ENCODE measurements around the gene COLEC11. TPM values are rescaled to one million over a fixed set of nuclear protein-coding genes. Genes with fewer than 3 reads are reported as not detected.

The COLEC11 gene
- total and polyA plus RNA-seq, 10 of the 15 experiments (the other 5 are each of a cell fraction or from before 2014, with no cell fraction given), result 0.08 to 0.74 (median 0.14) TPM; not detected in 4

DNA sequence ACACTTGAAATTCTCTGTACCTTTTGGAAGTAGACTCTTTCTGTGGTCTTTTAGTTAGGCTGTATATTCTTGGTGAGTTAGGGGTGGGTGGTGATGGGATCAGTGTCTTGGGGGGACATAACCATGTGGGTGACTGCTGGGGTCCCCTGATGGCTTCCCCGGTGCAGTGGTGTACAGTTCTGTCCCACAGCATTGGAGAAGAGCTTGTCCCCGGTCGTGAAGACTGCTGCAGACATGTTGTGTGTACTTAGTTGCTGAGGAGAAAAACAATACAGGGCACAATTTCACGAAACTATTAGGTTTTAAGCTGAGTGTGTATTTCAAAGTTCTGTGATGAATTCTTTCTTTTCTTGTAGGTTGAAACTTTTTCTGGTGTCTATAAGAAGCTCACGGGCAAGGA, 14.5 kb upstream of the COLEC11 start:
- Histone ChIP-seq H3K36me3 (ENCODE audit: control insufficient read depth in 2 of 2, insufficient read depth in 2 of 2, low read length in 1 of 2) (peaks cover 14 to 62% of the 10 kb centered on the region in 2 experiments), H3K4me3 (peak overlapping the region; percentile 8; the same call in 1 of the 2 replicates), H3K4me1 (ENCODE audit: control insufficient read depth, insufficient read depth, low read length) (peaks cover 8% of the 10 kb centered on the region), H3K9ac (ENCODE audit: control insufficient read depth, insufficient read depth, low read length) (no peak overlapping the region), H3K27ac (ENCODE audit: control insufficient read depth, insufficient read depth) (no peak overlapping the region), H3K4me2 (ENCODE audit: control insufficient read depth, insufficient read depth) (peak overlapping the region; percentile 59), H3K27me3 (replicated peaks in 1 of 2; ENCODE audit: control insufficient read depth in 2 of 2, insufficient read depth in 2 of 2, low read length in 1 of 2) (no peaks in the 10 kb centered on the region), H2AFZ (ENCODE audit: control insufficient read depth, low read depth, low read length) (no peak overlapping the region), H3K79me2 (ENCODE audit: control insufficient read depth, insufficient read depth, low read length) (peaks cover 57% of the 10 kb centered on the region), H3K9me3 (replicated peaks; ENCODE audit: control insufficient read depth, insufficient read depth, low read length) (no peaks in the 10 kb centered on the region; the same call in 2 of the 3 replicates), H4K20me1 (ENCODE audit: control insufficient read depth, insufficient read depth) (peaks cover 13% of the 10 kb centered on the region)
- BruUV-seq (replicated peaks), result no TSS peak
- ATAC-seq, result no peak
- in situ Hi-C loops (cut with MboI) (no loop called here), intact Hi-C loops (cut with micrococcal nuclease; ENCODE audit: unreplicated experiment) (no loop called here)
- CTCF ChIA-PET, result interaction anchor here (0.6 to 1.9 kb wide), 2 partner anchors 43 to 71 kb away, joined by 3 to 6 read pairs; no protein-coding TSS in a partner anchor
- POLR2A ChIA-PET, result no interaction called here
- no peak for DNase-seq (ENCODE audit: low read depth, low spot score)
- SMC1A ChIA-PET (ENCODE audit: uncharacterized antibody, unreplicated experiment), result interaction anchor here (1.4 to 3.2 kb wide), 3 partner anchors 16 to 72 kb away, joined by 5 to 16 read pairs (median 5); partner anchors contain the start of gene RNASEH1
- RAD21 ChIA-PET (ENCODE audit: unreplicated experiment), result interaction anchor here (1.2 to 1.9 kb wide), 2 partner anchors 17 to 22 kb away, joined by 3 to 7 read pairs; partner anchors contain the start of gene RNASEH1
- FAIRE-seq, result no peak
- 89% methylated on average over 5 of the region's 5 CpGs for WGBS (ENCODE audit: insufficient coverage, insufficient replicate concordance, low lambda C conversion rate, missing lambda C conversion rate)
- TF ChIP-seq, protein P1, sequence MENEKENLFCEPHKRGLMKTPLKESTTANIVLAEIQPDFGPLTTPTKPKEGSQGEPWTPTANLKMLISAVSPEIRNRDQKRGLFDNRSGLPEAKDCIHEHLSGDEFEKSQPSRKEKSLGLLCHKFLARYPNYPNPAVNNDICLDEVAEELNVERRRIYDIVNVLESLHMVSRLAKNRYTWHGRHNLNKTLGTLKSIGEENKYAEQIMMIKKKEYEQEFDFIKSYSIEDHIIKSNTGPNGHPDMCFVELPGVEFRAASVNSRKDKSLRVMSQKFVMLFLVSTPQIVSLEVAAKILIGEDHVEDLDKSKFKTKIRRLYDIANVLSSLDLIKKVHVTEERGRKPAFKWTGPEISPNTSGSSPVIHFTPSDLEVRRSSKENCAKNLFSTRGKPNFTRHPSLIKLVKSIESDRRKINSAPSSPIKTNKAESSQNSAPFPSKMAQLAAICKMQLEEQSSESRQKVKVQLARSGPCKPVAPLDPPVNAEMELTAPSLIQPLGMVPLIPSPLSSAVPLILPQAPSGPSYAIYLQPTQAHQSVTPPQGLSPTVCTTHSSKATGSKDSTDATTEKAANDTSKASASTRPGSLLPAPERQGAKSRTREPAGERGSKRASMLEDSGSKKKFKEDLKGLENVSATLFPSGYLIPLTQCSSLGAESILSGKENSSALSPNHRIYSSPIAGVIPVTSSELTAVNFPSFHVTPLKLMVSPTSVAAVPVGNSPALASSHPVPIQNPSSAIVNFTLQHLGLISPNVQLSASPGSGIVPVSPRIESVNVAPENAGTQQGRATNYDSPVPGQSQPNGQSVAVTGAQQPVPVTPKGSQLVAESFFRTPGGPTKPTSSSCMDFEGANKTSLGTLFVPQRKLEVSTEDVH (IDR thresholded peaks at IDR 0.05; ENCODE audit: low read depth, partially characterized antibody), result no peak
- no peak for TF ChIP-seq POLR2AphosphoS2 (IDR thresholded peaks at IDR 0.05; ENCODE audit: low read depth, low read length)
- TF ChIP-seq GABPA (IDR thresholded peaks at IDR 0.05; ENCODE audit: low read depth), result no peak
- TF ChIP-seq SUPT20H (IDR thresholded peaks at IDR 0.05; ENCODE audit: borderline replicate concordance, control insufficient read depth, low read depth, low read length), result no peak
- TF ChIP-seq ZNF384 (IDR thresholded peaks at IDR 0.05; ENCODE audit: borderline replicate concordance, low read depth, low read length), result no peak
- no peak for TF ChIP-seq SP1 (IDR thresholded peaks at IDR 0.05; ENCODE audit: low read depth, low read length)
- TF ChIP-seq RFX5 (IDR thresholded peaks at IDR 0.05; ENCODE audit: low read depth, low read length), result no peak
- TF ChIP-seq MYB (IDR thresholded peaks at IDR 0.05; ENCODE audit: borderline replicate concordance, low read depth, low read length), result no peak
- no peak for TF ChIP-seq ELK1 (IDR thresholded peaks at IDR 0.05; ENCODE audit: low read depth, low read length)
- TF ChIP-seq NFIC (IDR thresholded peaks at IDR 0.05; ENCODE audit: low read depth, low read length), result no peak
- TF ChIP-seq USF1 (IDR thresholded peaks at IDR 0.05; ENCODE audit: borderline replicate concordance, extremely low read length, insufficient read depth, low read depth, low read length), result no peak
- TF ChIP-seq, protein P2, sequence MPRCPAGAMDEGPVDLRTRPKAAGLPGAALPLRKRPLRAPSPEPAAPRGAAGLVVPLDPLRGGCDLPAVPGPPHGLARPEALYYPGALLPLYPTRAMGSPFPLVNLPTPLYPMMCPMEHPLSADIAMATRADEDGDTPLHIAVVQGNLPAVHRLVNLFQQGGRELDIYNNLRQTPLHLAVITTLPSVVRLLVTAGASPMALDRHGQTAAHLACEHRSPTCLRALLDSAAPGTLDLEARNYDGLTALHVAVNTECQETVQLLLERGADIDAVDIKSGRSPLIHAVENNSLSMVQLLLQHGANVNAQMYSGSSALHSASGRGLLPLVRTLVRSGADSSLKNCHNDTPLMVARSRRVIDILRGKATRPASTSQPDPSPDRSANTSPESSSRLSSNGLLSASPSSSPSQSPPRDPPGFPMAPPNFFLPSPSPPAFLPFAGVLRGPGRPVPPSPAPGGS (IDR thresholded peaks at IDR 0.05; ENCODE audit: borderline replicate concordance, insufficient read depth, low read depth, low read length, poor library complexity, severe bottlenecking), result no peak
- TF ChIP-seq BCLAF1 (IDR thresholded peaks at IDR 0.05), result no peak

All from GM12878 (cell line).